Caco-2 (cell line): ENCODE results near the gene NUMB. TPM values are rescaled to one million over a fixed set of nuclear protein-coding genes. Genes with fewer than 3 reads are reported as not detected.
A peak's percentile ranks its signal among the peaks of the same experiment; 100 is the strongest.

Experiments
- BruUV-seq: library from RNA; stranded (reverse); fragments of 400-500 nt; replicated peaks from 2 replicates; lab custom pipeline; 2021; lab: Mats Ljungman, UMichigan
- CTCF ChIA-PET: fragments of 300-600 bp; sonication (Branson Sonifier 250); formaldehyde crosslinking; loops from one replicate; lab custom pipeline; 2022; ENCODE audit warnings: antibody characterized with exemption; lab: Charles Lee
- POLR2A ChIA-PET: fragments of 300-600 bp; sonication (Branson Sonifier 250); formaldehyde crosslinking; loops from one replicate; lab custom pipeline; 2022; ENCODE audit warnings: antibody characterized with exemption; lab: Charles Lee
- DNase-seq, 2 experiments: peaks; one replicate each; pipeline versions ENCODE4 v3.0.0 to v3.0.0-alpha.2; 2020 to 2022
- H3K27me3 ChIP-seq: replicated peaks from 2 replicates; pipeline ENCODE4 v1.6.0; 2011; ENCODE audit warnings: low read length; ENCODE audit not compliant: control insufficient read depth, insufficient read depth
- H3K36me3 ChIP-seq: 2 replicates; pipeline ENCODE4 v1.5.1; 2011; ENCODE audit warnings: low read length; ENCODE audit not compliant: control insufficient read depth, insufficient read depth
- H3K4me1 ChIP-seq: fragments of 250-450 bp; sonication (Bioruptor Pico); 2 replicates; pipeline ENCODE4 v1.5.1; 2020; ENCODE audit warnings: mild to moderate bottlenecking
- H3K4me3 ChIP-seq: 2 replicates; pipeline ENCODE4 v1.5.1; 2011; ENCODE audit warnings: low read depth, mild to moderate bottlenecking, control low read depth, low read length
- H3K9me3 ChIP-seq: fragments of 250-450 bp; sonication (Bioruptor Pico); 2 replicates; pipeline ENCODE4 v1.5.1; 2020; ENCODE audit warnings: mild to moderate bottlenecking, moderate library complexity
- H3K27ac Mint-ChIP-seq: one replicate; pipeline ENCODE4 v1.8.0; 2022; ENCODE audit warnings: mixed read lengths; ENCODE audit not compliant: unreplicated experiment
- H3K27me3 Mint-ChIP-seq: one replicate; pipeline ENCODE4 v1.8.0; 2022; ENCODE audit warnings: mixed read lengths; ENCODE audit not compliant: insufficient read depth, unreplicated experiment
- H3K36me3 Mint-ChIP-seq: one replicate; pipeline ENCODE4 v1.8.0; 2022; ENCODE audit warnings: mild to moderate bottlenecking, mixed read lengths; ENCODE audit not compliant: insufficient read depth, unreplicated experiment
- H3K4me1 Mint-ChIP-seq: one replicate; pipeline ENCODE4 v1.8.0; 2022; ENCODE audit warnings: low read depth, mixed read lengths; ENCODE audit not compliant: unreplicated experiment
- H3K4me3 Mint-ChIP-seq: one replicate; pipeline ENCODE4 v1.8.0; 2022; ENCODE audit warnings: mild to moderate bottlenecking, moderate library complexity, mixed read lengths; ENCODE audit not compliant: unreplicated experiment
- H3K9me3 Mint-ChIP-seq: one replicate; pipeline ENCODE4 v1.8.0; 2022; ENCODE audit warnings: mixed read lengths; ENCODE audit not compliant: unreplicated experiment
- intact Hi-C: fragments of 100-400 bp; cut with micrococcal nuclease; formaldehyde crosslinking; loops from one replicate; pipeline ENCODE4 v1.10.0; 2022; ENCODE audit not compliant: unreplicated experiment
- total RNA-seq: library from RNA; stranded (reverse); gene quantifications from 2 replicates; pipeline ENCODE4 v1.2.3, GENCODE V29; 2022
- TF ChIP-seq, protein P1 (sequence below), 2 experiments: fragments of 200-600 bp in 1 of 2; IDR thresholded peaks; 1 replicate in 1 of 2; 2 replicates in 1 of 2; pipeline versions ENCODE4 v1.5.1 to v1.8.0; 2011 to 2022; ENCODE audit warnings: antibody characterized with exemption in 1 of 2, control low read depth in 1 of 2, inconsistent platforms in 1 of 2, low read depth in 1 of 2, low read length in 1 of 2, mild to moderate bottlenecking in 1 of 2, moderate library complexity in 1 of 2; ENCODE audit not compliant: insufficient read depth in 1 of 2, severe bottlenecking in 1 of 2, unreplicated experiment in 1 of 2

Gene NUMB
- total RNA-seq, 1 experiment from 2014 or later: 67.6 TPM

DNA sequence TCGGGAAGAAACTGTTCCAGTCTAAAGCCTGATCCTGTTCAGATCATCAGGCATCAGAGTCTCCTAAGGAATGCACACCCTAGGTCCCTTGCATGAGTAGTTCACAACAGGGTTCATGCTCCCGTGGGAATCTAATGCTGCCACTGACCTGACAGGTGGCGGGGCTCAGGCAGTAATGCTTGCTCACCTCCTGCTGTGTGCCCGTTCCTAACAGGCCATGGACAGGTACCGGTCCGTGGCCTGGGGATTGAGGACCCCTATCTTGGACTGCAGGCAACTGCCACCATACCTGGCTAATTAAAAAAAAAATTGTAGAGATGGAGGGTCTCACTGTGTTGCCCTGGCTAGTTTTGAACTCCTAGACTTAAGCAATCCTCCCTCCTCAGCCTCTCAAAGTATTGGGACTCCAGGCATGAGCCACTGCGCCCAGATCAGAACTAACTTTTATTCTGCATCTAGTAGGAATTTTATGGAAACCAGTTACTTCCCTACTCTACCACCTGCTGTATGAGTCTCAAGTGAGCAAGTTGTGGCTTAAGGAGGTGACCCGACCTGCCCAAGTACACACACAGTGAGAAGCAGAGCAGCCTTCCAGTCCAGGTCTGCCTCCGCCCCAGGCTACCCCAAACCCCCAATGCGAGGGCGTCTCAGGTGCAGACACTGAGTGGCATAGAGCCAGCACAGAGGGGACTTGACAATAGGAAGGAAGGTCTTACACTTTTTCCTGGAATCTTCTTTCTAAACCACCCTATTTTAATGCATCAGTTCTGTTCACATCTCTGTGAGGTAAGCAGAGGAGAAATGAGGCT lies 223.6 kb downstream of the NUMB start:
- intact Hi-C loops: loop anchor here (5.0 kb wide), 1 partner anchor 48 kb away; no protein-coding TSS in a partner anchor
- TF ChIP-seq, protein P1, sequence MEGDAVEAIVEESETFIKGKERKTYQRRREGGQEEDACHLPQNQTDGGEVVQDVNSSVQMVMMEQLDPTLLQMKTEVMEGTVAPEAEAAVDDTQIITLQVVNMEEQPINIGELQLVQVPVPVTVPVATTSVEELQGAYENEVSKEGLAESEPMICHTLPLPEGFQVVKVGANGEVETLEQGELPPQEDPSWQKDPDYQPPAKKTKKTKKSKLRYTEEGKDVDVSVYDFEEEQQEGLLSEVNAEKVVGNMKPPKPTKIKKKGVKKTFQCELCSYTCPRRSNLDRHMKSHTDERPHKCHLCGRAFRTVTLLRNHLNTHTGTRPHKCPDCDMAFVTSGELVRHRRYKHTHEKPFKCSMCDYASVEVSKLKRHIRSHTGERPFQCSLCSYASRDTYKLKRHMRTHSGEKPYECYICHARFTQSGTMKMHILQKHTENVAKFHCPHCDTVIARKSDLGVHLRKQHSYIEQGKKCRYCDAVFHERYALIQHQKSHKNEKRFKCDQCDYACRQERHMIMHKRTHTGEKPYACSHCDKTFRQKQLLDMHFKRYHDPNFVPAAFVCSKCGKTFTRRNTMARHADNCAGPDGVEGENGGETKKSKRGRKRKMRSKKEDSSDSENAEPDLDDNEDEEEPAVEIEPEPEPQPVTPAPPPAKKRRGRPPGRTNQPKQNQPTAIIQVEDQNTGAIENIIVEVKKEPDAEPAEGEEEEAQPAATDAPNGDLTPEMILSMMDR (IDR thresholded peaks at IDR 0.05; ENCODE audit: insufficient read depth in 1 of 2, low read depth in 1 of 2, low read length in 1 of 2, severe bottlenecking in 1 of 2, unreplicated experiment in 1 of 2): no peak
- H3K4me1 ChIP-seq: peaks cover 33% of the 10 kb centered on the region
- no peaks in the 10 kb centered on the region for H3K27me3 ChIP-seq
- H3K36me3 ChIP-seq: no peaks in the 10 kb centered on the region
- ChIA-PET CTCF (interaction anchor here (0.8 kb wide), 1 partner anchor 256 kb away, joined by 3 read pairs; the partner anchor contains the start of gene RIOX1), POLR2A (no interaction called here)
- no peaks in the 10 kb centered on the region for H3K36me3 Mint-ChIP-seq
- no peak overlapping the region for H3K4me3 ChIP-seq
- H3K27me3 Mint-ChIP-seq: no peaks in the 10 kb centered on the region
- H3K27ac Mint-ChIP-seq: peak overlapping the region; percentile 88
- peak overlapping the region; percentile 68 for H3K4me3 Mint-ChIP-seq
- H3K4me1 Mint-ChIP-seq: peaks cover 15% of the 10 kb centered on the region
- DNase-seq: no peak
- H3K9me3 Mint-ChIP-seq: no peaks in the 10 kb centered on the region
- BruUV-seq: no TSS peak
- no peaks in the 10 kb centered on the region for H3K9me3 ChIP-seq

GRCh38 chr14:73234029-73234428 lies 224.3 kb downstream of the NUMB start:
- no peaks in the 10 kb centered on the region for H3K36me3 ChIP-seq
- H3K27me3 ChIP-seq: no peaks in the 10 kb centered on the region
- intact Hi-C loops: no loop called here
- no TSS peak for BruUV-seq
- Mint-ChIP-seq H3K27me3 (no peaks in the 10 kb centered on the region), H3K4me3 (no peak overlapping the region), H3K9me3 (no peaks in the 10 kb centered on the region), H3K27ac (peak overlapping the region; percentile 30), H3K4me1 (peaks cover 15% of the 10 kb centered on the region), H3K36me3 (no peaks in the 10 kb centered on the region)
- peaks cover 33% of the 10 kb centered on the region for H3K4me1 ChIP-seq
- ChIA-PET POLR2A (no interaction called here), CTCF (no interaction called here)
- TF ChIP-seq, protein P1 (IDR thresholded peaks at IDR 0.05; ENCODE audit: insufficient read depth in 1 of 2, low read depth in 1 of 2, low read length in 1 of 2, severe bottlenecking in 1 of 2, unreplicated experiment in 1 of 2): no peak
- H3K9me3 ChIP-seq: no peaks in the 10 kb centered on the region
- no peak overlapping the region for H3K4me3 ChIP-seq
- DNase-seq: no peak

GRCh38 chr14:73233564-73233963 lies 224.8 kb downstream of the NUMB start:
- Mint-ChIP-seq H3K4me1 (peaks cover 15% of the 10 kb centered on the region), H3K36me3 (no peaks in the 10 kb centered on the region), H3K4me3 (no peak overlapping the region), H3K9me3 (no peaks in the 10 kb centered on the region), H3K27me3 (no peaks in the 10 kb centered on the region), H3K27ac (peak overlapping the region; percentile 30)
- intact Hi-C loops: no loop called here
- ChIA-PET CTCF (interaction anchor here (0.7 kb wide), 1 partner anchor 11 kb away, joined by 3 read pairs; no protein-coding TSS in a partner anchor), POLR2A (no interaction called here)
- BruUV-seq: no TSS peak
- DNase-seq: no peak
- Histone ChIP-seq H3K4me3 (no peak overlapping the region), H3K36me3 (no peaks in the 10 kb centered on the region), H3K4me1 (peaks cover 30% of the 10 kb centered on the region), H3K9me3 (no peaks in the 10 kb centered on the region), H3K27me3 (no peaks in the 10 kb centered on the region)
- TF ChIP-seq, protein P1 (IDR thresholded peaks at IDR 0.05; ENCODE audit: insufficient read depth in 1 of 2, low read depth in 1 of 2, low read length in 1 of 2, severe bottlenecking in 1 of 2, unreplicated experiment in 1 of 2): no peak
